Stimulated activated CD4-positive, alpha-beta T cell treated with anti-CD3 and anti-CD28 coated beads, TNF-alpha, amount 100 ng/mL, for 24 hours (primary cell): ENCODE data around the gene RLF.
A peak's percentile ranks its signal among the peaks of the same experiment; 100 is the strongest.

Experiments
- DNase-seq, 3 experiments: peaks; one replicate each; pipeline ENCODE4 v3.0.0-alpha.2; 2020; ENCODE audit warnings: low read depth in 3 of 3

The RLF gene

GRCh38 chr1:40232444-40232843 is 71.3 kb downstream of the RLF start:
- DNase-seq, result peak; percentile 36 to 65 (median 43)

DNA sequence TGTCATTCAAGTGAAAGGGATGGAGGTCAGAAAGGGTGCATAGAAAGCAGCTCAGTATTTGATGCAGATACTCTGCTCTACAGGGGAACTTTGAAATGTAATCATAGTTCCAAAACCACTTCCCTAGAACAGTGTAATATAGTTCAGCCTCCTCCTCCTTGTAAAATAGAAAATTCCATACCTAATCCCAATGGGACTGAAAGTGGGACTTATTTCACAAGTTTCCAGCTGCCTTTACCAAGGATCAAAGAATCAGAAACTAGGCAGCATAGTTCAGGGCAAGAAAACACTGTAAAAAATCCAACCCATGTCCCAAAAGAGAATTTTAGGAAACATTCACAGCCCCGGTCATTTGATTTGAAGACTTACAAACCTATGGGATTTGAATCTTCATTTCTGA is 78.4 kb downstream of the RLF start:
- DNase-seq, result no peak

GRCh38 chr1:40240390-40240789 is 79.2 kb downstream of the RLF start:
- no peak for DNase-seq

DNA sequence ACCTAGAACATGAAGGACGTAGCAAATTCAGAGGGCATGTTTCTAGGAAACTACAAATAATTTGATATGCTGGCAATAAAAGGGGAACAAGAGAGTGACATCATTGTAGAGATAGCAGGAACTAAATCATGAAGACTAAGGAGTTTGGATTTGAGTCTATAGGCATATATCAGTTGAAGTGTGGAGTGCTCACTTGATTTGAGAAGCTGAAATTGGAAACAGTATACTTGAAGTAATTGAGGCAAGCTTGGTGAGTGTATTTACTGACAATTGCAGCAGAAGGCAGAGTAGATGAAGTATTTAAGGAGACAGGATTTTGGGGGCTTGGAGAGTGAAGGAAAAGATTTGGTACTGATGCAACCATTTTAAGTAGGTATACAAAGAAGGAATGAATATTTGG is 80.2 kb downstream of the RLF start:
- no peak for DNase-seq

GRCh38 chr1:40243351-40243750 is 82.2 kb downstream of the RLF start:
- DNase-seq, result no peak

DNA sequence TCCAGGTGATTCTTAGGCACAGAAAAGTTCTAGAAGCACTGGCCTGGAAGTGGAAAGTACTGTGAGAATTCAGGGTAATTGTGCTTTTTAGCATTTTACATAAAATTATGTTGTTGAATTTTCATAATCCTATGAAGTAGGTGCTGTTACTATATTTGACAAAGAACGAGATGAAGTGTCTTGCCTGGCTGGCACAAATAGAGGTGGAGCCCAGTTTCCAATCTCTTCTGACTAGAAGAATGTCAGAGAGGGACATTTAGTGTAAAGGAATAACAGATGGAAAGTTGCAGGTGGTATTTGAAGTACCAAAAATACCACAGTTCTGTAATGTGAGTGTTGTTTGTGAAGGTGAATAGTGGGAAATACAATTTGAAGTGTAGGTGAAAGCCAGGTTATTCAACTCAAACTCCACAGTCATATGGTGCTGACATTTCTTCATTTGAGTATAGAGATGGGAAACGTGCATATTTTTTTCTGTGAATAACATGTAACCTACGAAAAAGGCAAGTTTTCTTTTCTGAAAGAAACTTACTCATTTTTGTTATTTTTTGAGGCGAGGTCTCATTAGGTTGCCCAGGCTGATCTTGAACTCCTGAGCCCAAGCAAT is 83.1 kb downstream of the RLF start:
- no peak for DNase-seq

- DNase-seq, result no peak
Measured at GRCh38 chr1:40245686-40246085, 84.5 kb downstream of the RLF start.

- no peak for DNase-seq
Measured at GRCh38 chr1:40247655-40248054, 86.5 kb downstream of the RLF start, which contains the start of gene TMCO2. TMCO2 (plus strand) TSS chr1:40247937; CDS start chr1:40247994, 57 bp downstream.

DNA sequence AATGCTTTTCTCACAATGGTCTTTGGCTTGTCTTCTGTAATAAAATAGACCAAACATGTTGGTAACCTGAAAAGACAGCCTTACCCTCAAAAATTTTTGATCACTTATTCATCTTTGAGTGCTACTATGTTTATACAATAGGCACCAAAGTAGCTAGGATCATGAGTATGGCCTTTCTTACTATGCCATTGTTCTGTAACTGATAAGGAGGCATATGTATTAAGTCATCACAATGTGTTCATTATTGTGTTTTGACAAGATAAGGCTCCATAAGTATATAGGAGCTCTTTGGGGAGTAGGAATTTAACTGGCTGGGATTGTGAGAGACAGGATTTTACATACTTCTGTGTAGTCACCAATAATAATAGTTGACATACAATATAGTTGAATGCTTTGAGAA is 87.2 kb downstream of the RLF start:
- DNase-seq, result no peak

- DNase-seq, result no peak
Measured at GRCh38 chr1:40251456-40251855, 90.3 kb downstream of the RLF start.

DNA sequence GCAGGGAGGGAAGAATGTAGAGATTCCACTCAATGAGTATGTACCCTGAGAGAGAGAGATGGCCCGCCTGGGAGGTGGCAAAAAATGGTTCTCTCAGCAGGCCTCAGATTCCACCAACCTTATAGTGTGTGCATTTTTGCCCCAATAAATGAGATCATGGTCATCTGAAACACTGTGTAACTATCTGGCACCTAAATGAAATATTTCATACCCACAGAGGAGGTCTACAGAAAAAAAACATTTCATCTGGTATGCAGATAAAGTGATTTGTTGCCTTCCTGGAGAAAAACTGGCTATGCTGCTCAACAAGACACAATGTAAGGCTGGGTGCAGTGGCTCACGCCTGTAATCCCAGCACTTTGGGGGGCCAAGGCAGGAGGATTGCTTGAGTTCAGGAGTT is 91.4 kb downstream of the RLF start:
- DNase-seq, result no peak

GRCh38 chr1:40255231-40255630 is 94.0 kb downstream of the RLF start:
- DNase-seq, result no peak

GRCh38 chr1:40256401-40257084 is 95.4 kb downstream of the RLF start:
- no peak for DNase-seq

- no peak for DNase-seq
Measured at GRCh38 chr1:40257313-40257687, 96.1 kb downstream of the RLF start.

DNA sequence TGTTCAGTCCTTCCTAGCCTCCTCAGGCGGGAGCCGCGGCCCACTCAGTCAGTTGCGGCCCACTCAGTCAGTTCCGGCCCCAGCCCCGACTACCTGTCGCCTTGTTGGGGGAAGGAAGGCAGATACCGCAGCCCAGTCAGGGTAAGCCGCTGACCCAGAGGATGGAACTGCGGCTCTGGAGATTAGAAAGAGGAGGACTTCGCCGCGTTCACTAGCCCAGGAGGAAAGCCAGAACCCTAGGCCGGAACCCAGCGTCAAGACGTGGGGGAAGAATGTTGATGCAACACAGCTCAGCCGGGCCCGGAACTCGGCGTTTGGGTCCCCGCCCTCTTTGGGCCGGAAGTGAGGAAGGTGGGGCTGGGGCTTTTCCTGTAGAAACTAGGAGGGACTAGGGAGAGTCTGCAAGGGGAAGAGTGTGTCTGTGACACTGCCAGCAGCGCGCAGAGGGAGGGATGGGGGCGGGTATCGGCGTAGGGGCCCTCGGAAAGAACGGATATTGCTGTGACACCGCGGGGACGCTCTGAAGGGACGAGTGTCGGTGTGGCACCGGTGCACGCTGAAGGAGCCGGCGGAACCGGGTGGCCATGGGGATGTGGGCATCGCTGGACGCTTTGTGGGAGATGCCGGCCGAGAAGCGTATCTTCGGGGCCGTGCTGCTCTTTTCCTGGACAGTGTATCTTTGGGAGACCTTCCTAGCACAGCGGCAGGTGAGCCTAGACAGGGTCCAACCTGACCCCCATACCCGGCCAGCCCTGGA is 96.7 kb downstream of the RLF start, which contains the start of gene ZMPSTE24:
Gene ZMPSTE24 (plus strand): TSS at position 549 of the 757 bp plus-strand sequence. CDS start 36 bp downstream, at position 585.
- peak; percentile 89 to 96 (median 95) for DNase-seq

DNA sequence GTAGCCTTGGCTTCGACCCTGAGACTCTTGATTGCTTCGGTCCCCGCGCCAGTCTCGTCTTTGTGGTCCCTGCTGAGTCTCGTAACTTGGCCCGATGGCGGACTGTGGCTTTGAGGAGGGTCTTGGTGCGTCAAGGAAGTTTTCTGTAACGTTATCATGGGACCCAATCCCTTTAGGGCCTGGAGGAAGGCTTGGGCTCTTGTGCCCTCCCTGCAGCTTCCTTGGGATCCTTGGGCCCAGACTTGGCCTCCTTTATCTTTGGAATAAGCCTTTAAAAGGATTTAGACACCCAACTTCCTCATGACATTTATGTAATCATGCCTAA is 97.2 kb downstream of the RLF start:
- no peak for DNase-seq

DNA sequence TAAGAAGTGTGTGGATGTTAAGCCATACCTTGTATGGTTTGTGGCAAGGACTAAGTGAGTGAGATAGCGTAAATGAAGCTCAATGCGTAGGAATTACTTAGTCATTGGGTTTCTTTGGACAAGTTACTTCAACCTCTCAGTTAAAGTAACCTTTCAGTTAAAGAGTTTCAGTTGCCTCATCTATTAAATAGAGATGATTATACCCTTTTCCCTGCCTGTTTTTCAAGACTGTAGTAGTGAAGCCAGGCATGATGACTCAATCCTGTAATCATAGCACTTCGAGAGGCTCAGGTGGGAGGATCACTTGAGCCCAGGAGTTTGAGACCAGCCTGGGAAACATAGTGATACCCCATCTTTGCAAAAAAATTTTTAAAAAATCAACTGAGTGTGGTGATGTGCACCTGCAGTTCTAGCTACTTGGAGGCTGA is 103.2 kb downstream of the RLF start:
- no peak for DNase-seq

DNA sequence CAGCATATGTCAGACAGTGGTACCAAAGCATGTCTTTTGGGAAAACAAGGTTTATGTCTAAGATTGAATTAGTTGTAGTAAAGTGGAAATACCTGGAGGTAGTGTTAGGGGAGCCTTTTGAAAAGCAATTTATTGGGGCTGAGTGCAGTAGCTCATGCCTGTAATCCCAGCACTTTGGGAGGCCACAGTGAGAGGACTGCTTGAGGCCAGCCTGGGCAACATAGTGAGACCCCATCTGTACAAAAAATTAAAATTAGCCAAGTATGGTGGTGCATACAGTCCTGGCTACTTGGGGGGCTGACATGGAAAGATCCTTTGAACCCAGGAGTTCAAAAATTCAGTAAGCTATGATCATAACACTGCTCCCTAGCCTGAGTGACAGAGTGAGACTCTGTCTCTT is 104.1 kb downstream of the RLF start:
- no peak for DNase-seq

DNA sequence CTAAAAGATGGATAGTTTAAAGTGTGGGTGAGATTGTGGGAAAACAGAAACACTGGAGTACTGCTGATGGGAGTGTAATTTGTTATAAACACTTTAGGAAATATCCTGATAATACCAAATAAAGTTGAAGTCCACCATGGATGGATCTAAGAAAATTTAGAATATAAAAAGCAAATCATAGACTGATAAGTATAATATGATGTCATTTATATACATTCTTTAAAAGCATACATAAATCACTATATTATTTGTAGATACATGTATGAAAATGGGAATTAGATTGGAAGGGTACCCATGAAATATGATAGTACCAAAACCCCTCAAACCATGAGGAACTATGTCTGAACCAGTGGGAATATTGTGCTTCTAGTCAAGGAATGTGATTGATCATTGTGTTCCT is 104.7 kb downstream of the RLF start:
- DNase-seq, result no peak

DNA sequence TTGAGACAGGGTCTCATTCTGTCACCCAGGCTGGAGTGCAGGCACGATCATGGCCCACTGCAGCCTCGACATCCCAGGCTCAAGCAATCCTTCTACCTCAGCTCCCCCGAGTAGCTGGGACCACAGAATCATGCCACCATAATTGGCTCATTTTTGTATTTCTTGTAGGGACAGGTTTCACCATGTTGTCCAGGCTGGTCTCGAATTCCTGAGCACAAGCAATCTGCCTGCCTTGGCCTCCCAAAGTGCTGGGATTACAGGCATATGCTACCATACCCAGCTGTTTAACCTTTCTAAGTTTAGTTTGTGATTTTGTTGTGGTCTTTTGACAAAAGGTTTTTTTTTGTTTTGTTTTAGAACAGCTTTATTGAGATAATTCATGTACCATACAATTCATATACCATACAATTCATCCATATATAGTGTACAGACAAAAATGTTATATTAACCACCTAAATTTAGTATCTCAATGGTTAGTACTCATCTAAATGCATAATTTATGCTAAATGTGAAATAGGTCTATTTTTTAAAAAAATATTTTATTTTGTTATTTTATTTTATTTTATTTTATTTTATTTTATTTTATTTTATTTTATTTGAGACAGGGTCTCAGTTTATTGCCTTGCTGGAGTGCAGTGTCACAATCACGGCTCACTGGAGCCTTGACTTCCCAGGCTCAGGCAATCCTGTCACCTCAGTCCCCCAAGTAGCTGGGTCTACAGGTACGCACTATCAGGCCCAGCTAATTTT is 105.8 kb downstream of the RLF start:
- no peak for DNase-seq

DNA sequence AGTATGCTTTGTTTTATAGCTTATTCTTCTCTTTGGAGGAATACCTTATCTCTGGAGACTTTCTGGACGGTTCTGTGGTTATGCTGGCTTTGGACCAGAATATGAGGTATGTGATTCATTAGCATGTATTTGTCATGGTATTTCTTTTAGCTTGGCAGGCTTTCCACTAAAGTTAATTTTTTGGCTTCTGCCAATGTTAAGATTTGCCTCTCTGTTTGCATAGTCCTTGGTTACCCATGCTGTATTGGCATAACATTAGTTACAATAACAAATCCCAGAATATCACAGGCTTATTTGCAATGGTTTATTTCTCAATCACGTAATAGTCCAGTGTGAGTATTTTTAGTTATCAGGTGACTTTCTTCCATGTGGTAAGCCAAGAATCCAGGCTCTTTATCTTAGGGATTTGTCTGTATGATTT is 106.6 kb downstream of the RLF start:
- no peak for DNase-seq

DNA sequence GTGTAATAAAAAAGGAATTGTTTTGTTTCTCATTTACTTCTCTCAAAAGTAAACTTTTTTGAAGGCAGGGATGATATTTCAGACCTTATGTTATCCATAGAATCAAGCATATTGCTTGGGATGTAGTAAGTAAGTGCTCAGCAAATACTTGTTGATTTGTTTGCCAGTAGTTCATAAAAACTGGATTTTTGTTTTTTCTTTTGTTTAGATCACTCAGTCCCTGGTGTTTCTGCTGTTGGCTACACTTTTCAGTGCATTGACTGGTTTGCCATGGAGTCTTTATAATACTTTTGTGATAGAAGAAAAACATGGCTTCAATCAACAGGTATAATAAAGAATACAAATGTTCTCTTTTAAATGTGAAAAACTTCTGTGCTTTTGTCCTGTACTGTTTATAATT is 107.0 kb downstream of the RLF start:
- DNase-seq, result no peak
